CD4-positive, alpha-beta T cell treated with Interleukin-4 for 4 hours (primary cell): ENCODE data around the gene ZNF615.
"Not testable (repeated sequence)": the region's sequence is repeated elsewhere in the genome, so short reads cannot be mapped to it uniquely, and the experiment has no call there.

Experiments
- DNase-seq: peaks from one replicate; pipeline ENCODE4 v3.0.0-alpha.2; 2020

Gene ZNF615

DNA sequence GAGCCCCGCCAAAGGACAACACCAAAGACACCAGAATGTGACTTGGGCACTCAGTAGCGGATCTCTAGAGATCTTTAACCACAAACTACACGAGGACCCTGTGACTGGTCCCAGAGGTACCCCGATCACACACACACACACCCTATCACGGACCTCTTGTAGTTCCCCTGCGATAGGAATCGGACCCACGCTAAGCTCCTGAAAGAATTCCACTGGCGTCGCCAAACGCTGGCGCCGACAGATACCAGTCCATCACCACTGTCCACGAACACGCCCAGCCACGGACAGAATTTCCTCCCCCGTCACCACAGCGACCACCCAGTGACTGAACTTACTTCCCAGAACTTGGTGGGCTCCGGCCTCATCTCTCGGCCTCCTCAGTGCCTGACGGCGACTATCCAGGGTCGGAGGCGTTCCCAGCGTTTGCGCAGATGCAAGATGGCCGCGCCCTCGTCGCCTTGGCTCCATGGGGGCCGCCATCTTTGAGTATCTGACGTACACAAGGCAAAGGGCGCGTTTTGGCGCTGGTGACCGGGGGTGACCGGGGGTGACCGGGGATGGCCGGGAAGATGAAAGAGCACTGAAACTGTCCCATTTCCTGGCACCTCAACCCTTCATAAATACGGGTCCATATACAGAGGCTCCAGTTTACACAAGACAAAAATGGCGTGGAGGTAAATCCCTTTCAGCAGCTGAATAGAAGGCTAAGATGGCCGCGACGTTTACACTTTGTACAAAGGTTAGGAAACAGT, at the start of gene ZNF615:
ZNF615 (minus strand) TSS at position 406 of the 752 bp plus-strand sequence. CDS start 4,500 bp downstream, outside the sequence.
- DNase-seq: peak; percentile 83

GRCh38 chr19:52056480-52056879, 48.5 kb upstream of the ZNF615 start:
- not testable (repeated sequence) for DNase-seq

GRCh38 chr19:52051736-52052135, 43.7 kb upstream of the ZNF615 start:
- not testable (repeated sequence) for DNase-seq

DNA sequence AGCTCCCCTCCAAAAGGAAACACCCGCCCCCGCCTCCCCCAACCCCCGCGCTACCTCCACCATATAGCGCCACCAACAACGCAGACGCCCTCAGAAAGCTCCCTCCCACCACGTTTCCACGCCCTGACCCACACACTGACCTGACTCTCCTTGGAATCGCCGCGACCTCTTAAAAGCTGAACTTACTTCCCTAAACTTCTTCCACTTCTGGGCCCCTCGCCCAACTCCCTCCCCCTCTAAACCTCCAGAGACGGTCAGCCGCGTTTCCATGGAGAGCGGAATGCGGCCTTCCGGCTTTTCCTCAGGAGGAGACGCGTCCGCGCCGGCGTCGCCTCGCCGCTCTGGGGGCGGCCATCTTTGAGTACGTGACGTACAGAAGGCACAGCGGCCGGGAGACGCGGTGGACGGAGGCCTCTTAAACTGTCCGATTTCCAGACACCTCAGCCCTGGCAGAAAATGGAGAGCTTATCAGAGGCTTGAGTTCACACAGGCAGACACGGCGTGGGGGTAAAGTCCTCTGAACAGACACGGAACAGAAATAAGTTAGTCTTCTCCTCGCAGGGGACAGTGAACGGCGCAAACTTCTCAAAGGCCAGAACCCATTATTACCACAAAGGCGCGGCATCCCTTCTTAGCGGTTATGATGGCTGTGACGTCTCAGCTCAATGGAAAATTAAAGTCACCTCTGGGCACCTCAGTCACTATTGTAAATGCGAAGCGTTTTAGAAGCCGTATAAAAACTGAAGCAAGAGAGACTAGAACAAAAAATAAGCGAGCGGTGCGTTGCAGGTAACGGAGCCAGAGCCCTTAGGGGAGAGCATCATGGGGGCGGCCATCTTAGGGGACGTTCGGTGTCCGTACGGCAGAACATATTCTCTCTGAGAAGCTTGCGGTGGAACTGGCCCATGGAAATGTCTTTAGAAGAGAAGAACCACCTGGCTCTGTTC, 40.8 kb upstream of the ZNF615 start, which contains the start of gene ZNF432:
ZNF432 (minus strand) TSS at position 284 of the 947 bp plus-strand sequence. CDS start 1,970 bp downstream, outside the sequence.
- peak; percentile 80 for DNase-seq

- no peak for DNase-seq
Observed at GRCh38 chr19:52039169-52039568, 31.2 kb upstream of the ZNF615 start.

DNA sequence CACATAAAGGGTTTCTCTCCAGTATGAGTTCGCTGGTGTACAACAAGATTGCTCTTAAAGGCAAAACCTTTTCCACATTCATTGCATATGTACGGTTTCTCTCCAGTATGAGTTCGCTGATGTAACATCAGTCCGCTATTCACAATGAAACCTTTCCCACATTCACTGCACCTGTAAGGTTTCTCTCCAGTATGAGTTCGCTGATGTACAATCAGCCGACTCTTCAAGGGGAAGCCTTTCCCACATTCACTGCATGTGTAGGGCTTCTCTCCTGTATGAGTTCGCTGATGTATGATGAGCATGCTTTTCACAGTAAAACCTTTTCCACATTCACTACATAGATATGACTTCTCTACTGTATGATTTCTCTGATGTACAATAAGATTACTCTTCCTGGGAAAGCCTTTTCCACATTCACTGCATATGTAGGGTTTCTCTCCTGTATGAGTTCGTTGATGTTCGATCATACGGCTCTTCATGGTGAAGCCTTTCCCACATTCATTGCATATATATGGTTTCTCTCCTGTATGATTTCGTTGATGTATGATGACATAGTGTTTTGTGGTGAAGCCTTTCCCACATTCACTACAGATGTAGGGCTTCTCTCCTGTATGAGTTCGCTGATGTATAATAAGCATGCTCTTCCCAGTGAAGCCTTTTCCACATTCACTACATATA, 26.2 kb upstream of the ZNF615 start:
- no peak for DNase-seq

- DNase-seq: no peak
Observed at GRCh38 chr19:52028780-52029123, 20.7 kb upstream of the ZNF615 start.

DNA sequence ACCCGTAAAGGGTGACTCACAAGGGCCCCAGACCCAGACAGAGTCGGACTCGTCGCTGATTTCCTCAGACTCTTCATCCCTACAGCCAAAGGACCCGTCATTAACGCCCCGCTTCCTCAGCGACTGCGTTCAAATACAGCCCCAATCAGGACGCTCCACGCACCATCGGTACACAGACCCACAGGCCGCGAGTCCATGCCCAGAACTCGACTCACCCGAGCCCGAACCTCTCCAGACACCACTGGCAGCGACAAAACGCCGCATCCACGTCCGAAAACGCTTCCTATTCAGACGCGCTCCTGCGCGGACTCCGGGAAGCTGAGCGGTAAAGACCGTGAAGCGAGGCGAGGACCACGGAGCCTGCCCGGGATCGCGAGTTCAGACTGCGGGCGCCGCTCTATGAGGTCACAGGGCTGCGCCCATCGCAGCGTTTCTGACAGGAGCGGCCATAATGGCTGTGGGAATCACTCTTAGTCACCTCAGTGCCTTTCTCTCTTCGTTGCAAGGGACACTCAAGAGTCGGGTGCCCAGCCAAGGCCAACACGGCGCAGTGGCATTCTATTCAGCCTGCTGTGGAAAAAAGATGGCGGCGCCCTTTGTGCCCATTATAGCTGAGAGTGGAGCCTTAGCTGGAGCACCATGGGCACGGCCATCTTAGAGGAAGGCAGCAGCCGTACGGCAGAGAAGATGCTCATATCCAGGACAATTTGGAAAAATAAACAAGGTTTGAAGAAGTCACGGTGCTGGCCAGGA, 20.2 kb upstream of the ZNF615 start, which contains the start of gene ZNF614:
ZNF614 (minus strand) TSS at position 353 of the 753 bp plus-strand sequence. CDS start 2,634 bp downstream, outside the sequence.
- peak; percentile 85 for DNase-seq

DNA sequence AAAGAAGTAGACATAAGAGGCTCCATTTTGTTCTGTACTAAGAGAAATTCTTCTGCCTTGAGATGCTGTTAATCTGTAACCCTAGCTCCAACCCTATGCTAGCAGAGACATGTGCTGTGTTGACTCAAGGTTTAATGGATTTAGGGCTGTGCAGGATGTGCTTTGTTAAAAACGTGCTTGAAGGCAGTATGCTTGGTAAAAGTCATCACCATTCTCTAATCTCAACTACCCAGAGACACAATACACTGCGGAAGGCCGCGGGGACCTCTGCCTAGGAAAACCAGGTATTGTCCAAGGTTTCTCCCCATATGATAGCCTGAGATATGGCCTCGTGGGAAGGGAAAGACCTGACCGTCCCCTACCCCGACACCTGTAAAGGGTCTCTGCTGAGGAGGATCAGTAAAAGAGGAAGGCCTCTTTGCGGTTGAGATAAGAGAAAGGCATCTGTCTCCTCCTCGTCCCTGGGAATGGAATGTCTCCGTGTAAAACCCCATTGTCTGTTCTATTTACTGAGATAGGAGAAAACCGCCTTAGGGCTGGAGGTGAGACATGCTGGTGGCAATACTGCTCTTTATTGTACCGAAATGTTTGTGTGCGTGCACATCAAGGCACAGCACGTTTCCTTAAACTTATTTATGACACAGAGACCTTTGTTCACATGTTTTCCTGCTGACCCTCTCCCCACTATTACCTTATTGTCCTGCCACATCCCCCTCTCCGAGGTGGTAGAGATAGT, 18.4 kb upstream of the ZNF615 start:
- DNase-seq: not testable (repeated sequence)

GRCh38 chr19:52024478-52024877, 16.5 kb upstream of the ZNF615 start:
- DNase-seq: not testable (repeated sequence)

GRCh38 chr19:52022193-52022592, 14.2 kb upstream of the ZNF615 start:
- DNase-seq: no peak

- DNase-seq: no peak
Observed at GRCh38 chr19:52020506-52020905, 12.5 kb upstream of the ZNF615 start.

DNA sequence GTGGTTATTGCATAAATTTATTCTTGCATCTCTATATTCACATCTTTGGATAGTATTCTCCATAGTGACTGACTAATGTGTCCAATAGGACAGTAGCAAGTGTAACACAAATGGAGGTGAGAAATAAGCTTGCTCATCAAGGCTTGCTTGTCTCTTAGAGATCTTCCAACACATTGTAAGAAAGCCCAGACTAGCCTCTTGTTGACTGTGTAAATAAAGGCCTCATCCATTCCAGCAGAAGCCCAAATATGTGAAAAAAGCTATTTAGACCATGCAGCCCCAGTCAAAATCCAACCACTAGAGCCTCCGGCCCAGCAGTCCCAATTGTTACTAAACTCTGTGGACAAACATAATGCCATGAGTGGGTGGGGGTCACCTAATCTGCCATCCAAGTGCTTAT, 2.7 kb upstream of the ZNF615 start:
- no peak for DNase-seq

GRCh38 chr19:52007451-52007805, 583 bp downstream of the ZNF615 start:
- no peak for DNase-seq

- DNase-seq: no peak
Observed at GRCh38 chr19:51994048-51994644, 13.9 kb downstream of the ZNF615 start.

DNA sequence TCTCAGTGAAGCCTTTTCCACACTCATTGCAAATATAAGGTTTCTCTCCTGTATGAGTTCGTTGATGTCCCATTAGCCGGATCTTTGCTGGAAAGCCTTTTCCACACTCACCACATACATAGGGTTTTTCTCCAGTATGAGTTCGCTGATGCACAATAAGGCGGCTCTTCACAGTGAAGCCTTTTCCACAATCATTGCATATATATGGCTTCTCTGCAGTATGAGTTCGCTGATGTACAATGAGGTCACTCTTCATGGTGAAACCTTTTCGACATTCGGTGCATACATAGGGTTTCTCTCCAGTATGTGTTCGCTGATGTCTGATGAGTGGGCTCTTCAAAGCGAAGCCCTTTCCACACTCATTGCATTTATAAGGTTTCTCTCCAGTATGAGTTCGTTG, 14.6 kb downstream of the ZNF615 start:
- no peak for DNase-seq

- peak; percentile 96 for DNase-seq
Observed at GRCh38 chr19:51986309-51987291, 21.4 kb downstream of the ZNF615 start, which contains the start of gene ZNF350. TSS of gene ZNF350 (minus strand) at chr19:51986840. CDS start at chr19:51974360, 12,480 bp downstream.

GRCh38 chr19:51983361-51983760, 24.6 kb downstream of the ZNF615 start:
- no peak for DNase-seq

GRCh38 chr19:51980926-51981325, 27.1 kb downstream of the ZNF615 start:
- DNase-seq: not testable (repeated sequence)
